Neural cell (in vitro differentiated cells): ENCODE results near the gene PRIMA1.

Experiments
- POLR2AphosphoS5 ChIP-seq: IDR thresholded peaks from 2 replicates; pipeline ENCODE4 v1.6.1; 2012
- TAF1 ChIP-seq: IDR thresholded peaks from 2 replicates; pipeline ENCODE4 v1.6.1; 2012; ENCODE audit warnings: low read depth
- TF ChIP-seq, protein P1 (sequence below): fragments of 450-650 bp; IDR thresholded peaks from 2 replicates; pipeline ENCODE4 v1.5.1; 2014; ENCODE audit warnings: antibody characterized with exemption, mild to moderate bottlenecking, moderate library complexity; ENCODE audit not compliant: poor library complexity, severe bottlenecking

DNA sequence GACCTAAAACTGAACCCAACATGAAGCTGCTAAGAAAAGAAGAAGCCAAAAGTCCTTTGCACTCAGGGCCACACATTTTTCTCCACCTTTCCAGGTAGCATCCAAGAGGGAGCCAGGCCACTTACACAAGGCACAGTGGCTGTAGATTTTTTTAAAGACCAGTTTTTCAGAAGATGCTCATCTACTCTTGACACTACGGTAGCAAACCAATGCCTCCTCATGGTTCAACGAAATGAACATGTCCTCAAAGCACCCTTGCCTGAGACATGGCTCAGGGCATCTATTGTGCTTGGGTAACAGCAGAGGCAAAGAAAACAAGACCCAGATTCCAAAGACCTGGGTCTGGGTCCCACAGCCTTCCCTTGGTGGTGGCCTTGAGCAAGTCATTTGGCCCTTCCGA lies 22.3 kb downstream of the PRIMA1 start:
- TF ChIP-seq, protein P1, sequence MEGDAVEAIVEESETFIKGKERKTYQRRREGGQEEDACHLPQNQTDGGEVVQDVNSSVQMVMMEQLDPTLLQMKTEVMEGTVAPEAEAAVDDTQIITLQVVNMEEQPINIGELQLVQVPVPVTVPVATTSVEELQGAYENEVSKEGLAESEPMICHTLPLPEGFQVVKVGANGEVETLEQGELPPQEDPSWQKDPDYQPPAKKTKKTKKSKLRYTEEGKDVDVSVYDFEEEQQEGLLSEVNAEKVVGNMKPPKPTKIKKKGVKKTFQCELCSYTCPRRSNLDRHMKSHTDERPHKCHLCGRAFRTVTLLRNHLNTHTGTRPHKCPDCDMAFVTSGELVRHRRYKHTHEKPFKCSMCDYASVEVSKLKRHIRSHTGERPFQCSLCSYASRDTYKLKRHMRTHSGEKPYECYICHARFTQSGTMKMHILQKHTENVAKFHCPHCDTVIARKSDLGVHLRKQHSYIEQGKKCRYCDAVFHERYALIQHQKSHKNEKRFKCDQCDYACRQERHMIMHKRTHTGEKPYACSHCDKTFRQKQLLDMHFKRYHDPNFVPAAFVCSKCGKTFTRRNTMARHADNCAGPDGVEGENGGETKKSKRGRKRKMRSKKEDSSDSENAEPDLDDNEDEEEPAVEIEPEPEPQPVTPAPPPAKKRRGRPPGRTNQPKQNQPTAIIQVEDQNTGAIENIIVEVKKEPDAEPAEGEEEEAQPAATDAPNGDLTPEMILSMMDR = no peak
- TF ChIP-seq TAF1 (no peak), POLR2AphosphoS5 (no peak)
